Body of pancreas (tissue), 4 donors: ENCODE measurements around the gene CEP89.

Experiments
- CTCF ChIP-seq, 7 experiments: fragments of 450-650 bp in 4 of 7; fragments of 200-600 bp in 3 of 7; sonication (generic) in 3 of 7; IDR thresholded peaks; one replicate each; pipeline ENCODE4 v1.5.1; 2016 to 2019; ENCODE audit warnings: antibody characterized with exemption in 7 of 7
- POLR2A ChIP-seq, 3 donors: fragments of 450-650 bp; IDR thresholded peaks; one replicate each; pipeline ENCODE4 v1.6.1; 2016; ENCODE audit warnings: antibody characterized with exemption in 3 of 3, mild to moderate bottlenecking in 2 of 3

GRCh38 chr19:32902448-32902847, 69.3 kb downstream of the CEP89 start:
- TF ChIP-seq CTCF (IDR thresholded peaks at IDR 0.05) (no peak), POLR2A (IDR thresholded peaks at IDR 0.05) (no peak)
